Type B pancreatic cell (in vitro differentiated cells): ENCODE data around the gene OR2T10. TPM values are rescaled to one million over a fixed set of nuclear protein-coding genes. Genes with fewer than 3 reads are reported as not detected.

Source experiments
- total RNA-seq: library from RNA; stranded (reverse); gene quantifications from 2 replicates; pipeline ENCODE4 v1.2.1, GENCODE V29; 2021; ENCODE audit warnings: low replicate concordance

Gene OR2T10
- total RNA-seq, 1 donor from 2014 or later: not detected

Other genes with a start within 250 kb of the OR2T10 start
- not detected in 2 replicates for gene OR14C36, start 248.9 kb downstream of the OR2T10 start, total RNA-seq
- gene OR2T4, start 236.0 kb downstream of the OR2T10 start, total RNA-seq: not detected in 2 replicates
- gene OR2T6, start 222.0 kb downstream of the OR2T10 start, total RNA-seq: not detected in 2 replicates
- gene OR2T1, start 194.7 kb downstream of the OR2T10 start, total RNA-seq: not detected in 2 replicates
- gene OR2T2, start 152.1 kb downstream of the OR2T10 start, total RNA-seq: not detected in 2 replicates
- gene OR2T3, start 124.3 kb downstream of the OR2T10 start, total RNA-seq: not detected in 2 replicates
- gene OR2T5, start 109.1 kb downstream of the OR2T10 start, total RNA-seq: not detected in 2 replicates
- not detected in 2 replicates for gene OR2G6, start 89.6 kb downstream of the OR2T10 start, total RNA-seq
- gene OR2T29, start 34.9 kb downstream of the OR2T10 start, total RNA-seq: not detected in 2 replicates
- gene OR2T34, start 22.9 kb downstream of the OR2T10 start, total RNA-seq: not detected in 2 replicates
- not detected in 2 replicates for gene OR2T11, start 37.4 kb upstream of the OR2T10 start, total RNA-seq
- not detected in 2 replicates for gene OR2T35, start 47.6 kb upstream of the OR2T10 start, total RNA-seq
- gene OR2T27, start 57.8 kb upstream of the OR2T10 start, total RNA-seq: not detected in 2 replicates
- gene OR14I1, start 105.1 kb upstream of the OR2T10 start, total RNA-seq: not detected in 2 replicates
- not detected in 2 replicates for gene LYPD8, start 158.1 kb upstream of the OR2T10 start, total RNA-seq
- gene SH3BP5L, start 228.2 kb upstream of the OR2T10 start, total RNA-seq: 33.4 and 33.7 TPM in 2 replicates
- gene ZNF672, start 240.5 kb upstream of the OR2T10 start, total RNA-seq: 33.0 and 35.0 TPM in 2 replicates